Esophagus muscularis mucosa (tissue), 4 donors: ENCODE results near the gene INPP5A. TPM values are rescaled to one million over a fixed set of nuclear protein-coding genes. Genes with fewer than 3 reads are reported as not detected.

ENCODE experiments used
- DNase-seq: peaks from one replicate; pipeline ENCODE4 v3.0.0-alpha.2; 2017; ENCODE audit errors: extremely low spot score
- H3K27ac ChIP-seq, 4 donors: fragments of 200-600 bp; sonication (generic); replicated peaks in 1 of 4; 1 replicate in 3 of 4; 2 replicates in 1 of 4; pipeline ENCODE4 v1.5.1; 2016 to 2019; ENCODE audit warnings: mild to moderate bottlenecking in 1 of 4
- H3K27me3 ChIP-seq, 4 donors: fragments of 200-600 bp; sonication (generic); one replicate each; pipeline versions ENCODE4 v1.5.1 to v1.6.0; 2016 to 2019
- H3K36me3 ChIP-seq, 4 donors: fragments of 200-600 bp; sonication (generic); one replicate each; pipeline ENCODE4 v1.5.1; 2016 to 2019
- H3K4me1 ChIP-seq, 4 donors: fragments of 200-600 bp; sonication (generic); one replicate each; pipeline ENCODE4 v1.5.1; 2016 to 2019
- H3K4me3 ChIP-seq, 4 donors: fragments of 200-600 bp; sonication (generic); 1 replicate in 2 of 4; 2 replicates in 2 of 4; pipeline ENCODE4 v1.5.1; 2016 to 2019; ENCODE audit warnings: mild to moderate bottlenecking in 4 of 4, moderate library complexity in 1 of 4
- H3K9me3 ChIP-seq, 4 donors: fragments of 200-600 bp; sonication (generic); 1 replicate in 3 of 4; 2 replicates in 1 of 4; pipeline ENCODE4 v1.5.1; 2016 to 2019
- CTCF ChIP-seq, 3 experiments: fragments of 200-600 bp in 2 of 3; fragments of 450-650 bp in 1 of 3; sonication (generic) in 2 of 3; IDR thresholded peaks; one replicate each; pipeline ENCODE4 v1.5.1; 2017 to 2019; ENCODE audit warnings: antibody characterized with exemption in 3 of 3, mild to moderate bottlenecking in 2 of 3, moderate library complexity in 1 of 3
- EP300 ChIP-seq: sonication (generic); formaldehyde crosslinking; IDR thresholded peaks from one replicate; pipeline ENCODE4 v1.6.1; 2017; ENCODE audit warnings: antibody characterized with exemption
- POLR2A ChIP-seq: fragments of 450-650 bp; IDR thresholded peaks from one replicate; pipeline ENCODE4 v1.6.1; 2017; ENCODE audit warnings: antibody characterized with exemption, moderate library complexity, mild to moderate bottlenecking, low read depth
- POLR2AphosphoS5 ChIP-seq, 2 donors: sonication (generic); formaldehyde crosslinking; IDR thresholded peaks; one replicate each; pipeline ENCODE4 v1.6.1; 2017; ENCODE audit warnings: antibody characterized with exemption in 2 of 2
- WGBS: methylation state at CpG from one replicate; pipeline ENCODE4 v1.1.5; 2018; 5-methylcytosine and 5-hydroxymethylcytosine counted together
- intact Hi-C: fragments of 100-400 bp; cut with DNase I; formaldehyde crosslinking; loops from one replicate; pipeline ENCODE4 v1.15.1; 2023
- total RNA-seq, 4 donors: library from RNA; depleted of rRNA; stranded (reverse); fragments of >200 nt; gene quantifications; one replicate each; pipeline versions ENCODE4 v1.1.0 to v1.2.1, GENCODE V29; 2016

The INPP5A gene
- total RNA-seq, 4 donors from 2014 or later = 234 to 301 (median 245) TPM

GRCh38 chr10:132520177-132520811 is 17.3 kb upstream of the INPP5A start:
- WGBS = 30% methylated on average over 7 of the region's 17 CpGs
- peaks cover 61 to 77% (median 70%) of the 10 kb centered on the region in 4 donors for H3K4me1 ChIP-seq
- no peaks in the 10 kb centered on the region for H3K9me3 ChIP-seq
- intact Hi-C loops = no loop called here
- TF ChIP-seq POLR2A (no peak), POLR2AphosphoS5 (IDR thresholded peaks at IDR 0.05) (peak; percentile 80 to 89)
- H3K27me3 ChIP-seq = no peaks in the 10 kb centered on the region
- H3K27ac ChIP-seq = peak overlapping the region; percentile 89 to 97 (median 96)
- H3K36me3 ChIP-seq = no peaks in the 10 kb centered on the region
- DNase-seq = no peak
- peak overlapping the region in 1 of 4 donors; percentile 9 for H3K4me3 ChIP-seq

DNA sequence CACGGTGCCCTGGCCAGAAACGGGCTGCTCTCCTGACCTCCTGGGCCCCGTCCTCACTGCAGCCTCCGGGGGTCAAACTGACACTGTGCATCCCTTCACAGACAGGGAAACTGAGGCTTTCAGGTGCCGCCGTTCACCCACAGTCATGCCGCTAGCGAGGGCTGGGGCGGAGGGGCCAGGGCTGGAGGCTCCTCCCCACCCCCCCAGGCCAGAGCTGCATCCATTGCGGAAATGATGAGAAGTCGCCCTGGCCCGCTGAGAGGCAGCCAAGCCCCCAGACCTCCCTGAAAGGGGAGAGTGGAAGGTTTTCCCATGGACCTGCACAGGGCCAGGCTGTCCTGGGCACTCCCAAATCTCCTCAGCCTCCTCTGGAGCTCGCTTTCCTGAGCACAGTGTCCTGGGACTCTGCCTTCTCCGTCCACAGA is 16.5 kb upstream of the INPP5A start:
- no peak for DNase-seq
- peak overlapping the region in 1 of 4 donors; percentile 9 for H3K4me3 ChIP-seq
- no peaks in the 10 kb centered on the region for H3K36me3 ChIP-seq
- 30% methylated on average over 5 of the region's 14 CpGs for WGBS
- TF ChIP-seq CTCF (IDR thresholded peaks at IDR 0.05) (no peak), POLR2AphosphoS5 (IDR thresholded peaks at IDR 0.05) (no peak), POLR2A (no peak), EP300 (no peak)
- H3K27ac ChIP-seq = peak overlapping the region; percentile 89 to 97 (median 96)
- peaks cover 53 to 70% (median 63%) of the 10 kb centered on the region in 4 donors for H3K4me1 ChIP-seq
- no peaks in the 10 kb centered on the region for H3K27me3 ChIP-seq
- intact Hi-C loops = no loop called here
- H3K9me3 ChIP-seq = no peaks in the 10 kb centered on the region

- no peak overlapping the region for H3K4me3 ChIP-seq
- no peak for TF ChIP-seq CTCF (IDR thresholded peaks at IDR 0.05)
- no peak for TF ChIP-seq POLR2A
- no peak for TF ChIP-seq EP300
- TF ChIP-seq POLR2AphosphoS5 (IDR thresholded peaks at IDR 0.05) = no peak
- WGBS = 87% methylated on average over 15 of the region's 19 CpGs
- DNase-seq = no peak
- peak overlapping the region; percentile 89 to 97 (median 96) for H3K27ac ChIP-seq
- H3K9me3 ChIP-seq = no peaks in the 10 kb centered on the region
- H3K27me3 ChIP-seq = no peaks in the 10 kb centered on the region
- H3K36me3 ChIP-seq = no peaks in the 10 kb centered on the region
- peaks cover 48 to 65% (median 60%) of the 10 kb centered on the region in 4 donors for H3K4me1 ChIP-seq
- intact Hi-C loops = no loop called here
These were observed 16.0 kb upstream of the INPP5A start for GRCh38 chr10:132521466-132522102.

GRCh38 chr10:132522521-132523411 is 14.8 kb upstream of the INPP5A start:
- peaks cover 39 to 63% (median 56%) of the 10 kb centered on the region in 4 donors for H3K4me1 ChIP-seq
- WGBS = 93% methylated on average over 9 of the region's 14 CpGs

More at GRCh38 chr10:132522521-132523411, 14.8 kb upstream of the INPP5A start:
- Histone ChIP-seq H3K27ac (peak overlapping the region in 2 of 4 donors; percentile 16 to 96), H3K4me3 (no peak overlapping the region), H3K27me3 (no peaks in the 10 kb centered on the region), H3K36me3 (no peaks in the 10 kb centered on the region), H3K9me3 (no peaks in the 10 kb centered on the region)
- DNase-seq = no peak
- intact Hi-C loops = no loop called here
- TF ChIP-seq POLR2A = no peak
- no peak for TF ChIP-seq EP300
- no peak for TF ChIP-seq CTCF (IDR thresholded peaks at IDR 0.05)
- TF ChIP-seq POLR2AphosphoS5 (IDR thresholded peaks at IDR 0.05) = no peak
